CD4-positive, alpha-beta T cell (primary cell): ENCODE results near the gene SRD5A3. TPM values are rescaled to one million over a fixed set of nuclear protein-coding genes. Genes with fewer than 3 reads are reported as not detected.

Experiments
- ATAC-seq: fragments of 200-7000 bp; cut with Tn5 transposase; one replicate; pipeline ENCODE4 v1.10.0; 2022; ENCODE audit warnings: mild to moderate bottlenecking; ENCODE audit not compliant: poor library complexity
- CTCF ChIA-PET: fragments of 350-600 bp; sonication (Branson Sonifier 250); formaldehyde crosslinking; loops from one replicate; lab custom pipeline; 2021; ENCODE audit warnings: antibody characterized with exemption, inconsistent platforms; lab: Charles Lee
- POLR2A ChIA-PET: fragments of 350-600 bp; sonication (Branson Sonifier 250); formaldehyde crosslinking; loops from one replicate; lab custom pipeline; 2021; ENCODE audit warnings: antibody characterized with exemption, inconsistent platforms; lab: Charles Lee
- DNase-seq, 14 experiments: peaks; one replicate each; pipeline ENCODE4 v3.0.0-alpha.2; 2013 to 2020; ENCODE audit warnings: mixed read lengths in 2 of 14
- H3K27ac ChIP-seq, 2 donors: one replicate each; pipeline versions ENCODE4 v1.5.1 to v1.7.0; 2013; ENCODE audit warnings: low read length in 2 of 2, low read depth in 1 of 2, mild to moderate bottlenecking in 1 of 2
- H3K27me3 ChIP-seq, 2 experiments: 1 replicate in 1 of 2; 2 replicates in 1 of 2; pipeline versions ENCODE4 v1.6.1 to v1.7.0; 2013; ENCODE audit warnings: low read length in 2 of 2, control low read depth in 1 of 2, mild to moderate bottlenecking in 1 of 2, moderate library complexity in 1 of 2; ENCODE audit not compliant: insufficient read depth in 2 of 2, control insufficient read depth in 1 of 2
- H3K36me3 ChIP-seq: one replicate; pipeline ENCODE4 v1.6.1; 2013; ENCODE audit warnings: low read length, control low read depth; ENCODE audit not compliant: insufficient read depth
- H3K4me1 ChIP-seq: one replicate; pipeline ENCODE4 v1.6.1; 2013; ENCODE audit warnings: low read length, control low read depth; ENCODE audit not compliant: insufficient read depth
- H3K4me3 ChIP-seq: one replicate; pipeline ENCODE4 v1.5.1; 2013; ENCODE audit warnings: mild to moderate bottlenecking, low read length, moderate library complexity
- H3K9me3 ChIP-seq, 2 experiments: 1 replicate in 1 of 2; 2 replicates in 1 of 2; pipeline versions ENCODE4 v1.6.1 to v1.7.0; 2013; ENCODE audit warnings: low read length in 2 of 2, mild to moderate bottlenecking in 2 of 2, control low read depth in 1 of 2, moderate library complexity in 1 of 2; ENCODE audit not compliant: control insufficient read depth in 1 of 2, insufficient read depth in 1 of 2
- H3K27ac Mint-ChIP-seq: one replicate; pipeline ENCODE4 v1.8.0; 2020; ENCODE audit warnings: mixed read lengths
- H3K27me3 Mint-ChIP-seq: one replicate; pipeline ENCODE4 v1.8.0; 2021; ENCODE audit warnings: mixed read lengths
- H3K36me3 Mint-ChIP-seq: one replicate; pipeline ENCODE4 v1.8.0; 2021; ENCODE audit warnings: low read depth, mixed read lengths
- H3K4me1 Mint-ChIP-seq: one replicate; pipeline ENCODE4 v1.8.0; 2021; ENCODE audit warnings: low read depth, mixed read lengths
- H3K4me3 Mint-ChIP-seq: one replicate; pipeline ENCODE4 v1.8.0; 2020; ENCODE audit warnings: mild to moderate bottlenecking, mixed read lengths
- H3K9me3 Mint-ChIP-seq: one replicate; pipeline ENCODE4 v1.8.0; 2020; ENCODE audit warnings: mixed read lengths
- intact Hi-C, 2 experiments: fragments of 100-400 bp; cut with DNase I in 1 of 2; cut with micrococcal nuclease in 1 of 2; formaldehyde crosslinking; loops; one replicate each; pipeline versions ENCODE4 v1.15.1 to v1.9.0; 2023 to 2025; cut with DNase I, micrococcal nuclease
- total RNA-seq, 174 experiments: library from RNA in 2 of 174; stranded (reverse) in 2 of 174; gene quantifications; one replicate each; pipeline ENCODE4 v1.2.3 and lab custom pipeline; 2021 to 2026
- TF ChIP-seq, protein P1 (sequence below): fragments of 200-600 bp; IDR thresholded peaks from one replicate; pipeline ENCODE4 v1.8.0; 2022; ENCODE audit warnings: antibody characterized with exemption, mild to moderate bottlenecking

Gene SRD5A3
- total RNA-seq, 2 experiments from 2014 or later = 2.1 to 2.2 TPM

DNA sequence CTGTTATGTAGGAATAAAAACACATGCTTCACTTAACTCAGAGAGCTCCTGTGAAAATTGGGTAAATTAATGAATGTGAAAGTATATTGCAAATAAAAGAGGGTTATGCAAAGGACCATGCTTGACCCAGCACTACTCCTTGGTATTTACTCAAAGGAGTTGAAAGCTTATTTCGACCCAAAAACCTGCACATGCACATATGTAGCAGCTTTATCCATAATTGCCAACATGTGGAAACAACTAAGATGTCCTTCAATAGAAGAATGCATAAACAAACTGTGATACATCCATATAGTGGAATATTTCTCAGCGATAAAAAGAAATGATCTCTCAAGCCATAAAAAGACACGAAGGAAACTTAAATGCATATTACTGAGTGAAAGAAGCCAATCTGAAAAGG is 41.7 kb upstream of the SRD5A3 start:
- Histone ChIP-seq H3K36me3 (no peaks in the 10 kb centered on the region), H3K27me3 (no peaks in the 10 kb centered on the region), H3K9me3 (no peaks in the 10 kb centered on the region), H3K4me1 (no peaks in the 10 kb centered on the region), H3K4me3 (no peak overlapping the region), H3K27ac (no peak overlapping the region)
- H3K36me3 Mint-ChIP-seq = no peaks in the 10 kb centered on the region
- H3K27ac Mint-ChIP-seq = no peak overlapping the region
- no peak overlapping the region for H3K4me3 Mint-ChIP-seq
- DNase-seq = no peak
- ATAC-seq = no peak
- TF ChIP-seq, protein P1, sequence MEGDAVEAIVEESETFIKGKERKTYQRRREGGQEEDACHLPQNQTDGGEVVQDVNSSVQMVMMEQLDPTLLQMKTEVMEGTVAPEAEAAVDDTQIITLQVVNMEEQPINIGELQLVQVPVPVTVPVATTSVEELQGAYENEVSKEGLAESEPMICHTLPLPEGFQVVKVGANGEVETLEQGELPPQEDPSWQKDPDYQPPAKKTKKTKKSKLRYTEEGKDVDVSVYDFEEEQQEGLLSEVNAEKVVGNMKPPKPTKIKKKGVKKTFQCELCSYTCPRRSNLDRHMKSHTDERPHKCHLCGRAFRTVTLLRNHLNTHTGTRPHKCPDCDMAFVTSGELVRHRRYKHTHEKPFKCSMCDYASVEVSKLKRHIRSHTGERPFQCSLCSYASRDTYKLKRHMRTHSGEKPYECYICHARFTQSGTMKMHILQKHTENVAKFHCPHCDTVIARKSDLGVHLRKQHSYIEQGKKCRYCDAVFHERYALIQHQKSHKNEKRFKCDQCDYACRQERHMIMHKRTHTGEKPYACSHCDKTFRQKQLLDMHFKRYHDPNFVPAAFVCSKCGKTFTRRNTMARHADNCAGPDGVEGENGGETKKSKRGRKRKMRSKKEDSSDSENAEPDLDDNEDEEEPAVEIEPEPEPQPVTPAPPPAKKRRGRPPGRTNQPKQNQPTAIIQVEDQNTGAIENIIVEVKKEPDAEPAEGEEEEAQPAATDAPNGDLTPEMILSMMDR = no peak
- CTCF ChIA-PET = no interaction called here
- peaks cover 2% of the 10 kb centered on the region for H3K9me3 Mint-ChIP-seq
- H3K4me1 Mint-ChIP-seq = no peaks in the 10 kb centered on the region
- peaks cover 6% of the 10 kb centered on the region for H3K27me3 Mint-ChIP-seq
- POLR2A ChIA-PET = no interaction called here
- intact Hi-C loops = no loop called here

DNA sequence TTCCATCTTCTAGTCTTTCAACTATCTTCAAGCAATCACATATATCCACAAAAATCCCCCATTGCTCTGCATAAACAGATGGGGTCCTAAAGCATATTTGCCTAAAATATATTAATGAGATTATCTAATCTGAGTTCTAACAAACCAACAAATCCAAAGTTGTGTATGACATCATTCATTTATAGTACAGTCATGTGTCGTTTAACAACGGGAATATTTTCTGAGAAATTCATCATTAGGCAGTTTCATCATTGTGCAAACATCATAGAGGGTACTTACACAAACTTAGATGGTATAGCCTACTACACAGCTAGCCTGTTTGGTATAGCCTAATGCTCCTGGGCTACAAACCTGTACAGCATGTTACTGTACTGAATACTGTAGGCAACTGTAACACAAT is 38.0 kb upstream of the SRD5A3 start:
- ChIA-PET CTCF (no interaction called here), POLR2A (interaction anchor here (0.8 kb wide), 1 partner anchor 12 kb away, joined by 3 read pairs; no protein-coding TSS in a partner anchor)
- TF ChIP-seq, protein P1 = no peak
- ATAC-seq = no peak
- no peak for DNase-seq
- H3K9me3 Mint-ChIP-seq = no peaks in the 10 kb centered on the region
- Histone ChIP-seq H3K9me3 (no peaks in the 10 kb centered on the region), H3K4me3 (no peak overlapping the region), H3K36me3 (no peaks in the 10 kb centered on the region), H3K27me3 (no peaks in the 10 kb centered on the region), H3K27ac (no peak overlapping the region), H3K4me1 (no peaks in the 10 kb centered on the region)
- no peaks in the 10 kb centered on the region for H3K4me1 Mint-ChIP-seq
- H3K36me3 Mint-ChIP-seq = no peaks in the 10 kb centered on the region
- intact Hi-C loops = no loop called here
- no peak overlapping the region for H3K27ac Mint-ChIP-seq
- no peaks in the 10 kb centered on the region for H3K27me3 Mint-ChIP-seq
- H3K4me3 Mint-ChIP-seq = no peak overlapping the region

DNA sequence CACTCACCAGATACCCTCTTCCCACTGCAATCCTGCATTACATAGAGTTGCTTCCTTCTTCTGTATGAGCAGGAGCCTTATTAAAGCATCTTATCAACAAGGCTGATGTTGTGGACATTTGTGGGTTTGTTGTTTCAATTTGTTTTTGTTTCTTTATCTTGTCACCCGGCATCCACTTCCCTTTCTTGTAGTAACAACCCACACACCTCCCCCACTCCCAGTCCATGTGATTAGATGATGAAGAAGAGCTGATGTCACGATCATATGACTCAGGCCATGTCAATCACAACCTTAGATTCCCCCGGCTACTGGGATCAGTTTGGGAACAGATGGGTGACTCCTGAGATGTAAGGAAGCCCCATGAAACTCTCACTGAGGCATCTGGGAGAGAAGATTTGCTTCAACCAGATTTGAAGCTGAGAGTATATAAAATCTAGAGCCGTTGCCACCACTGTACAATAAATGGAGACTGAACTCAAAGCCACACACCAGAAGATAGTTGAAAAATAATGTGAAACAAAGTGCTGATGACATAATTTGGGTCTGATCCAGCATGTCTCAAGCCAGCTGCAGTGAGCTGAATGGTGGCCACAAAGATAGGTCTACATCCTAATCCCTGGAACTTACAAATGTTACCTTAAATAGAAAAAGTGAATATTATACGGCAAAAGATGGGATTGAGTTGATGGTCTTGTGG is 34.1 kb upstream of the SRD5A3 start:
- H3K4me1 ChIP-seq = no peaks in the 10 kb centered on the region
- no peak overlapping the region for H3K27ac Mint-ChIP-seq
- no peaks in the 10 kb centered on the region for H3K27me3 Mint-ChIP-seq
- no peaks in the 10 kb centered on the region for H3K9me3 Mint-ChIP-seq
- no peak overlapping the region for H3K4me3 Mint-ChIP-seq
- TF ChIP-seq, protein P1 = no peak
- peak in 2 of 14 experiments; percentile 25 to 41 for DNase-seq
- no peaks in the 10 kb centered on the region for H3K36me3 Mint-ChIP-seq
- ATAC-seq = no peak
- no peaks in the 10 kb centered on the region for H3K36me3 ChIP-seq
- H3K27me3 ChIP-seq = no peaks in the 10 kb centered on the region
- H3K9me3 ChIP-seq = no peaks in the 10 kb centered on the region
- CTCF ChIA-PET = interaction anchor here (1.0 to 1.5 kb wide), 7 partner anchors 9 to 242 kb away, joined by 3 to 7 read pairs (median 4); partner anchors contain the start of gene SRD5A3
- intact Hi-C loops = loop anchor here (2.0 to 10.0 kb wide), 2 partner anchors 243 kb away; no protein-coding TSS in a partner anchor
- POLR2A ChIA-PET = interaction anchor here (0.6 kb wide), 1 partner anchor 370 kb away, joined by 4 read pairs; no protein-coding TSS in a partner anchor
- H3K27ac ChIP-seq = no peak overlapping the region
- H3K4me1 Mint-ChIP-seq = no peaks in the 10 kb centered on the region
- no peak overlapping the region for H3K4me3 ChIP-seq
